HG02759 (cell line): ENCODE results near the gene U2AF1L4.
"Not testable (repeated sequence)": the region's sequence is repeated elsewhere in the genome, so short reads cannot be mapped to it uniquely, and the experiment has no call there.

ENCODE experiments used
- ATAC-seq: cut with Tn5 transposase; IDR thresholded peaks from one replicate; pipeline ENCODE4 v1.9.1; 2021; ENCODE audit warnings: mild to moderate bottlenecking, moderate library complexity; ENCODE audit not compliant: unreplicated experiment

The U2AF1L4 gene

GRCh38 chr19:35727956-35728706 is 17.1 kb downstream of the U2AF1L4 start:
- ATAC-seq: no peak

- ATAC-seq: no peak
These were observed 17.9 kb downstream of the U2AF1L4 start for GRCh38 chr19:35727053-35727955.

GRCh38 chr19:35725216-35725861 is 19.9 kb downstream of the U2AF1L4 start:
- no peak for ATAC-seq

- ATAC-seq: no peak
These were observed 20.7 kb downstream of the U2AF1L4 start for GRCh38 chr19:35724560-35724959.

GRCh38 chr19:35724132-35724531 is 21.1 kb downstream of the U2AF1L4 start:
- ATAC-seq: not testable (repeated sequence)

- ATAC-seq: no peak
These were observed 21.5 kb downstream of the U2AF1L4 start for GRCh38 chr19:35723671-35724070.

GRCh38 chr19:35722897-35723296 is 22.3 kb downstream of the U2AF1L4 start:
- ATAC-seq: no peak

GRCh38 chr19:35722461-35722860 is 22.8 kb downstream of the U2AF1L4 start:
- ATAC-seq: no peak

- no peak for ATAC-seq
These were observed 23.8 kb downstream of the U2AF1L4 start for GRCh38 chr19:35721374-35721773.

GRCh38 chr19:35720648-35721047 is 24.6 kb downstream of the U2AF1L4 start:
- no peak for ATAC-seq

- no peak for ATAC-seq
These were observed 25.1 kb downstream of the U2AF1L4 start for GRCh38 chr19:35720163-35720524.

GRCh38 chr19:35719402-35720162 is 25.6 kb downstream of the U2AF1L4 start:
- ATAC-seq: no peak

- ATAC-seq: no peak
These were observed 26.7 kb downstream of the U2AF1L4 start for GRCh38 chr19:35718345-35719041.

- ATAC-seq: peak; percentile 62
These were observed 27.4 kb downstream of the U2AF1L4 start, which contains the start of gene KMT2B for GRCh38 chr19:35717665-35718344. Gene KMT2B, plus strand, starts transcription at chr19:35718003. Its CDS starts 16 bp downstream, at chr19:35718019.

GRCh38 chr19:35716801-35717664 is 28.2 kb downstream of the U2AF1L4 start:
- ATAC-seq: peak; percentile 70

- peak; percentile 3 for ATAC-seq
These were observed 29.0 kb downstream of the U2AF1L4 start for GRCh38 chr19:35715981-35716800.

GRCh38 chr19:35715355-35715809 is 29.8 kb downstream of the U2AF1L4 start:
- no peak for ATAC-seq
